Endothelial cell of umbilical vein (primary cell): ENCODE data around the gene SORCS2. TPM values are rescaled to one million over a fixed set of nuclear protein-coding genes. Genes with fewer than 3 reads are reported as not detected.

Experiments
- BruUV-seq: library from RNA; stranded (reverse); fragments of 400-500 nt; replicated peaks from 2 replicates; lab custom pipeline; 2021; lab: Mats Ljungman, UMichigan
- CTCF ChIA-PET: fragments of 300-600, 350-600 bp; sonication (Branson Sonifier 250); formaldehyde crosslinking; loops from one replicate; lab custom pipeline; 2021; ENCODE audit warnings: antibody characterized with exemption, inconsistent platforms; lab: Charles Lee
- POLR2A ChIA-PET: fragments of 300-600, 350-600 bp; sonication (Branson Sonifier 250); formaldehyde crosslinking; loops from one replicate; lab custom pipeline; 2021; ENCODE audit warnings: antibody characterized with exemption, inconsistent platforms; lab: Charles Lee
- DNase-seq: peaks from one replicate; pipeline ENCODE4 v3.0.0-alpha.2; 2011; ENCODE audit warnings: low read depth, low spot score
- FAIRE-seq: peaks from 2 replicates; lab custom pipeline; 2011; peaks lifted over from hg19 to GRCh38; lab: Jason Lieb, UNC
- H2AFZ ChIP-seq: 2 replicates; pipeline ENCODE4 v1.6.0; 2012; ENCODE audit warnings: low read depth, low read length, control low read depth, inconsistent platforms
- H3K27ac ChIP-seq: 2 replicates; pipeline ENCODE4 v1.5.1; 2011; ENCODE audit warnings: low read depth, mild to moderate bottlenecking, control low read depth, low read length, moderate library complexity; ENCODE audit not compliant: insufficient read depth
- H3K27me3 ChIP-seq, 2 experiments: 2 replicates each; pipeline versions ENCODE4 v1.6.0 to v1.6.1; 2011; ENCODE audit warnings: low read length in 2 of 2, mixed read lengths in 1 of 2; ENCODE audit not compliant: control insufficient read depth in 2 of 2, insufficient read depth in 2 of 2
- H3K36me3 ChIP-seq, 2 experiments: 2 replicates in 1 of 2; 3 replicates in 1 of 2; pipeline ENCODE4 v1.5.1; 2011; ENCODE audit warnings: low read length in 2 of 2, mild to moderate bottlenecking in 1 of 2, moderate library complexity in 1 of 2; ENCODE audit not compliant: control insufficient read depth in 2 of 2, insufficient read depth in 2 of 2; ENCODE audit errors: extremely low read depth in 1 of 2
- H3K4me1 ChIP-seq: 3 replicates; pipeline ENCODE4 v1.5.1; 2011; ENCODE audit warnings: mild to moderate bottlenecking, low read length; ENCODE audit not compliant: control insufficient read depth, insufficient read depth; ENCODE audit errors: extremely low read depth
- H3K4me2 ChIP-seq: 2 replicates; pipeline ENCODE4 v1.6.1; 2011; ENCODE audit warnings: low read length, control low read depth, mixed read lengths; ENCODE audit not compliant: insufficient read depth
- H3K4me3 ChIP-seq, 3 experiments: fragments of 200-600 bp in 1 of 3; sonication (generic), shearing (Covaris generic) in 1 of 3; replicated peaks in 1 of 3; 2 replicates each; pipeline ENCODE4 v1.5.1; 2011 to 2016; ENCODE audit warnings: control low read depth in 3 of 3, low read length in 3 of 3, mild to moderate bottlenecking in 2 of 3, inconsistent platforms in 1 of 3, low read depth in 1 of 3, moderate library complexity in 1 of 3; ENCODE audit not compliant: insufficient read depth in 1 of 3
- H3K79me2 ChIP-seq: 2 replicates; pipeline ENCODE4 v1.6.0; 2012; ENCODE audit warnings: low read length, inconsistent platforms; ENCODE audit not compliant: control insufficient read depth, insufficient read depth
- H3K9ac ChIP-seq: replicated peaks from 2 replicates; pipeline ENCODE3; 2011; ENCODE audit warnings: low read length, control low read depth; ENCODE audit not compliant: insufficient read depth; ENCODE audit errors: extremely low read depth
- H3K9me1 ChIP-seq: replicated peaks from 3 replicates; pipeline ENCODE4 v1.6.0; 2011; ENCODE audit warnings: mild to moderate bottlenecking, low read length; ENCODE audit not compliant: control insufficient read depth, insufficient read depth; ENCODE audit errors: extremely low read depth
- H3K9me3 ChIP-seq: replicated peaks from 2 replicates; pipeline ENCODE4 v1.5.1; 2012; ENCODE audit warnings: low read length, inconsistent platforms; ENCODE audit not compliant: control insufficient read depth, insufficient read depth
- H4K20me1 ChIP-seq: replicated peaks from 2 replicates; pipeline ENCODE3; 2011; ENCODE audit warnings: mild to moderate bottlenecking, low read length; ENCODE audit not compliant: control insufficient read depth, insufficient read depth; ENCODE audit errors: extremely low read depth
- CTCF ChIP-seq, 2 donors: IDR thresholded peaks; 1 replicate in 1 of 2; 2 replicates in 1 of 2; pipeline ENCODE4 v1.5.1; 2011; ENCODE audit warnings: low read length in 2 of 2, mild to moderate bottlenecking in 2 of 2, moderate library complexity in 2 of 2, control low read depth in 1 of 2, inconsistent platforms in 1 of 2, low read depth in 1 of 2; ENCODE audit not compliant: insufficient read depth in 1 of 2; ENCODE audit errors: extremely low read depth in 1 of 2
- EZH2 ChIP-seq: IDR thresholded peaks from 2 replicates; pipeline ENCODE4 v1.6.1; 2012; ENCODE audit warnings: borderline replicate concordance, low read depth, mild to moderate bottlenecking, moderate library complexity, low read length, inconsistent platforms; ENCODE audit not compliant: severe bottlenecking
- FOS ChIP-seq: IDR thresholded peaks from 2 replicates; pipeline ENCODE4 v1.6.1; 2011; ENCODE audit warnings: mild to moderate bottlenecking, low read length, moderate library complexity, borderline replicate concordance; ENCODE audit not compliant: insufficient read depth
- GATA2 ChIP-seq: IDR thresholded peaks from 2 replicates; pipeline ENCODE4 v1.7.0; 2011; ENCODE audit warnings: low read depth, mild to moderate bottlenecking, moderate library complexity, mixed read lengths, low read length; ENCODE audit not compliant: insufficient read length, insufficient read depth
- JUN ChIP-seq: IDR thresholded peaks from 2 replicates; pipeline ENCODE4 v1.6.1; 2011; ENCODE audit warnings: borderline replicate concordance, low read depth; ENCODE audit not compliant: insufficient read length, insufficient read depth
- MYC ChIP-seq: IDR thresholded peaks from one replicate; pipeline ENCODE4 v1.6.1; 2011; ENCODE audit warnings: mild to moderate bottlenecking, low read depth, low read length
- POLR2A ChIP-seq: IDR thresholded peaks from 2 replicates; pipeline ENCODE4 v1.6.1; 2012; ENCODE audit warnings: low read depth, mild to moderate bottlenecking, control low read depth, low read length
- POLR2AphosphoS5 ChIP-seq: IDR thresholded peaks from 2 replicates; pipeline ENCODE4 v1.6.1; 2012; ENCODE audit warnings: low read depth, mild to moderate bottlenecking, control low read depth, low read length, moderate library complexity; ENCODE audit not compliant: insufficient read depth
- dilution Hi-C: fragments of 300-500 bp; cut with MboI; formaldehyde crosslinking; loops from one replicate; pipeline ENCODE4 v1.15.0; 2019; ENCODE audit warnings: low sequenced_read_pairs; ENCODE audit not compliant: extremely low pct_ligation_motif_present
- intact Hi-C: fragments of 100-400 bp; cut with micrococcal nuclease; formaldehyde crosslinking; loops from one replicate; pipeline ENCODE4 v1.10.0; 2022
- polyA plus RNA-seq, 4 experiments: library from polyadenylated mRNA; depleted of rRNA in 3 of 4; stranded (reverse) in 3 of 4; unstranded in 1 of 4; fragments of >200 nt; gene quantifications; 2 replicates each; pipeline versions ENCODE4 v1.2.1 to v1.2.3, GENCODE V29; 2011 to 2012; ENCODE audit warnings: missing spikeins in 1 of 4
- total RNA-seq: library from RNA; stranded (reverse); gene quantifications from 2 replicates; pipeline ENCODE4 v1.2.3, GENCODE V29; 2021
- TF ChIP-seq, protein P1 (sequence below): IDR thresholded peaks from 2 replicates; pipeline ENCODE4 v1.6.1; 2011; ENCODE audit not compliant: insufficient read depth, insufficient read length

SORCS2 gene
- total and polyA plus RNA-seq, 2 donors (not counting 3 experiments of a cell fraction or from before 2014, with no cell fraction given): not detected

GRCh38 chr4:7777871-7778509 lies 585.7 kb downstream of the SORCS2 start:
- Histone ChIP-seq H2AFZ (no peak overlapping the region), H3K27ac (no peak overlapping the region), H3K4me2 (no peak overlapping the region), H3K9me1 (no peaks in the 10 kb centered on the region), H3K27me3 (no peaks in the 10 kb centered on the region), H4K20me1 (no peaks in the 10 kb centered on the region), H3K4me3 (no peak overlapping the region), H3K9ac (no peak overlapping the region), H3K9me3 (no peaks in the 10 kb centered on the region), H3K4me1 (peaks cover 31% of the 10 kb centered on the region), H3K36me3 (peaks cover 34 to 53% of the 10 kb centered on the region in 2 experiments), H3K79me2 (peaks cover 54% of the 10 kb centered on the region)
- FAIRE-seq: no peak
- DNase-seq: no peak
- ChIA-PET POLR2A (no interaction called here), CTCF (interaction anchor here (1.7 to 1.9 kb wide), 2 partner anchors 10 to 24 kb away, joined by 4 to 8 read pairs; no protein-coding TSS in a partner anchor)
- no TSS peak for BruUV-seq
- TF ChIP-seq, protein P1, sequence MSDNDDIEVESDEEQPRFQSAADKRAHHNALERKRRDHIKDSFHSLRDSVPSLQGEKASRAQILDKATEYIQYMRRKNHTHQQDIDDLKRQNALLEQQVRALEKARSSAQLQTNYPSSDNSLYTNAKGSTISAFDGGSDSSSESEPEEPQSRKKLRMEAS: no peak
- TF ChIP-seq GATA2: no peak
- TF ChIP-seq POLR2AphosphoS5: no peak
- no peak for TF ChIP-seq POLR2A
- no peak for TF ChIP-seq FOS
- TF ChIP-seq JUN: no peak
- no peak for TF ChIP-seq MYC
- TF ChIP-seq CTCF (IDR thresholded peaks at IDR 0.05; ENCODE audit: extremely low read depth in 1 of 2, insufficient read depth in 1 of 2, low read depth in 1 of 2, low read length in 2 of 2): no peak
- no peak for TF ChIP-seq EZH2
- intact Hi-C loops (no loop called here), dilution Hi-C loops (no loop called here)
